ENCODE results near the gene HAUS1. TPM values are rescaled to one million over a fixed set of nuclear protein-coding genes. Genes with fewer than 3 reads are reported as not detected.

HAUS1 gene
- total and polyA plus RNA-seq, 2 experiments from 2014 or later, result 163 to 216 TPM

DNA sequence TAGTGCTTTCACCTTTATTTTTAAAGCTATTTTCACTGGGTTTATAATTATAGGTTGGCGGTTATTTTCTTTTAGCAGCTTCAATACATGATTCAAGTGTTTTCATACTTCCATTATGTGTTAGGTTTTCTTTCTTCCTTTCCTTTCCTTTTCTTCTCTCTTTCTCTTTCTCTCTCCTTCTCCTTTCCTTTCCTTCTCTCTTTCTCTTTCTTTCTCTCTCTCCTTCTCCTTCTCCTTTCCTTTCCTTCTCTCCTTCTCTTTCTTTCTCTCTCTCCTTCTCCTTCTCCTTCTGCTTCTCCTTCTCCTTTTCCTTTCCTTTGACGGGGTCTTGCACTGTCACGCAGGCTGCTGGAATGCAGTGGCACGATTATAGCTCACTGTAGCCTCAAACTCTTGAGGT lies 36.0 kb downstream of the HAUS1 start:
- Histone ChIP-seq H3K79me2 (replicated peaks; ENCODE audit: insufficient read depth) (no peaks in the 10 kb centered on the region), H3K27me3 (ENCODE audit: insufficient read depth) (no peaks in the 10 kb centered on the region), H2AFZ (no peak overlapping the region), H4K20me1 (replicated peaks; ENCODE audit: insufficient read depth) (no peaks in the 10 kb centered on the region), H3F3A (replicated peaks; ENCODE audit: low read depth) (no peaks in the 10 kb centered on the region), H3K4me1 (ENCODE audit: insufficient read depth) (peaks cover 8% of the 10 kb centered on the region; the same call in 1 of the 2 replicates), H3K4me3 (no peak overlapping the region), H3K4me2 (no peak overlapping the region), H3K27ac (ENCODE audit: low read depth) (no peak overlapping the region), H3K36me3 (ENCODE audit: insufficient read depth) (no peaks in the 10 kb centered on the region), H3K9me2 (ENCODE audit: insufficient read depth) (no peaks in the 10 kb centered on the region)
- ATAC-seq (no peak), DNase-seq (ENCODE audit: low spot score) (no peak)
- H3K9me3 Mint-ChIP-seq, result no peaks in the 10 kb centered on the region; the same call in 2 of the 3 replicates
- no peaks in the 10 kb centered on the region for H3K36me3 Mint-ChIP-seq (ENCODE audit: low read depth)
- H3K27me3 Mint-ChIP-seq (ENCODE audit: insufficient read depth, low read depth, poor library complexity), result no peaks in the 10 kb centered on the region
- no peak overlapping the region for H3K27ac Mint-ChIP-seq
- TF ChIP-seq JUNB (IDR thresholded peaks at IDR 0.05; ENCODE audit: unreplicated experiment) (no peak), POLR2AphosphoS5 (IDR thresholded peaks at IDR 0.05; ENCODE audit: low read depth) (no peak), NANOG (IDR thresholded peaks at IDR 0.05; ENCODE audit: borderline replicate concordance) (no peak), EZH2 (IDR thresholded peaks at IDR 0.05; ENCODE audit: low read depth, unreplicated experiment) (no peak), STAT1 (IDR thresholded peaks at IDR 0.05; ENCODE audit: unreplicated experiment) (no peak), ZNF114 (CRISPR knock-in tag; IDR thresholded peaks at IDR 0.05) (no peak)
- TF ChIP-seq, protein P1, sequence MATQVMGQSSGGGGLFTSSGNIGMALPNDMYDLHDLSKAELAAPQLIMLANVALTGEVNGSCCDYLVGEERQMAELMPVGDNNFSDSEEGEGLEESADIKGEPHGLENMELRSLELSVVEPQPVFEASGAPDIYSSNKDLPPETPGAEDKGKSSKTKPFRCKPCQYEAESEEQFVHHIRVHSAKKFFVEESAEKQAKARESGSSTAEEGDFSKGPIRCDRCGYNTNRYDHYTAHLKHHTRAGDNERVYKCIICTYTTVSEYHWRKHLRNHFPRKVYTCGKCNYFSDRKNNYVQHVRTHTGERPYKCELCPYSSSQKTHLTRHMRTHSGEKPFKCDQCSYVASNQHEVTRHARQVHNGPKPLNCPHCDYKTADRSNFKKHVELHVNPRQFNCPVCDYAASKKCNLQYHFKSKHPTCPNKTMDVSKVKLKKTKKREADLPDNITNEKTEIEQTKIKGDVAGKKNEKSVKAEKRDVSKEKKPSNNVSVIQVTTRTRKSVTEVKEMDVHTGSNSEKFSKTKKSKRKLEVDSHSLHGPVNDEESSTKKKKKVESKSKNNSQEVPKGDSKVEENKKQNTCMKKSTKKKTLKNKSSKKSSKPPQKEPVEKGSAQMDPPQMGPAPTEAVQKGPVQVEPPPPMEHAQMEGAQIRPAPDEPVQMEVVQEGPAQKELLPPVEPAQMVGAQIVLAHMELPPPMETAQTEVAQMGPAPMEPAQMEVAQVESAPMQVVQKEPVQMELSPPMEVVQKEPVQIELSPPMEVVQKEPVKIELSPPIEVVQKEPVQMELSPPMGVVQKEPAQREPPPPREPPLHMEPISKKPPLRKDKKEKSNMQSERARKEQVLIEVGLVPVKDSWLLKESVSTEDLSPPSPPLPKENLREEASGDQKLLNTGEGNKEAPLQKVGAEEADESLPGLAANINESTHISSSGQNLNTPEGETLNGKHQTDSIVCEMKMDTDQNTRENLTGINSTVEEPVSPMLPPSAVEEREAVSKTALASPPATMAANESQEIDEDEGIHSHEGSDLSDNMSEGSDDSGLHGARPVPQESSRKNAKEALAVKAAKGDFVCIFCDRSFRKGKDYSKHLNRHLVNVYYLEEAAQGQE (IDR thresholded peaks at IDR 0.05; ENCODE audit: unreplicated experiment), result no peak
- TF ChIP-seq, protein P2, sequence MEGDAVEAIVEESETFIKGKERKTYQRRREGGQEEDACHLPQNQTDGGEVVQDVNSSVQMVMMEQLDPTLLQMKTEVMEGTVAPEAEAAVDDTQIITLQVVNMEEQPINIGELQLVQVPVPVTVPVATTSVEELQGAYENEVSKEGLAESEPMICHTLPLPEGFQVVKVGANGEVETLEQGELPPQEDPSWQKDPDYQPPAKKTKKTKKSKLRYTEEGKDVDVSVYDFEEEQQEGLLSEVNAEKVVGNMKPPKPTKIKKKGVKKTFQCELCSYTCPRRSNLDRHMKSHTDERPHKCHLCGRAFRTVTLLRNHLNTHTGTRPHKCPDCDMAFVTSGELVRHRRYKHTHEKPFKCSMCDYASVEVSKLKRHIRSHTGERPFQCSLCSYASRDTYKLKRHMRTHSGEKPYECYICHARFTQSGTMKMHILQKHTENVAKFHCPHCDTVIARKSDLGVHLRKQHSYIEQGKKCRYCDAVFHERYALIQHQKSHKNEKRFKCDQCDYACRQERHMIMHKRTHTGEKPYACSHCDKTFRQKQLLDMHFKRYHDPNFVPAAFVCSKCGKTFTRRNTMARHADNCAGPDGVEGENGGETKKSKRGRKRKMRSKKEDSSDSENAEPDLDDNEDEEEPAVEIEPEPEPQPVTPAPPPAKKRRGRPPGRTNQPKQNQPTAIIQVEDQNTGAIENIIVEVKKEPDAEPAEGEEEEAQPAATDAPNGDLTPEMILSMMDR (conservative IDR thresholded peaks at IDR 0.05; ENCODE audit: low read depth in 2 of 2), result no peak
- TF ChIP-seq, protein P3, sequence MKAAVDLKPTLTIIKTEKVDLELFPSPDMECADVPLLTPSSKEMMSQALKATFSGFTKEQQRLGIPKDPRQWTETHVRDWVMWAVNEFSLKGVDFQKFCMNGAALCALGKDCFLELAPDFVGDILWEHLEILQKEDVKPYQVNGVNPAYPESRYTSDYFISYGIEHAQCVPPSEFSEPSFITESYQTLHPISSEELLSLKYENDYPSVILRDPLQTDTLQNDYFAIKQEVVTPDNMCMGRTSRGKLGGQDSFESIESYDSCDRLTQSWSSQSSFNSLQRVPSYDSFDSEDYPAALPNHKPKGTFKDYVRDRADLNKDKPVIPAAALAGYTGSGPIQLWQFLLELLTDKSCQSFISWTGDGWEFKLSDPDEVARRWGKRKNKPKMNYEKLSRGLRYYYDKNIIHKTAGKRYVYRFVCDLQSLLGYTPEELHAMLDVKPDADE (IDR thresholded peaks at IDR 0.05), result no peak
- TF ChIP-seq, protein P4, sequence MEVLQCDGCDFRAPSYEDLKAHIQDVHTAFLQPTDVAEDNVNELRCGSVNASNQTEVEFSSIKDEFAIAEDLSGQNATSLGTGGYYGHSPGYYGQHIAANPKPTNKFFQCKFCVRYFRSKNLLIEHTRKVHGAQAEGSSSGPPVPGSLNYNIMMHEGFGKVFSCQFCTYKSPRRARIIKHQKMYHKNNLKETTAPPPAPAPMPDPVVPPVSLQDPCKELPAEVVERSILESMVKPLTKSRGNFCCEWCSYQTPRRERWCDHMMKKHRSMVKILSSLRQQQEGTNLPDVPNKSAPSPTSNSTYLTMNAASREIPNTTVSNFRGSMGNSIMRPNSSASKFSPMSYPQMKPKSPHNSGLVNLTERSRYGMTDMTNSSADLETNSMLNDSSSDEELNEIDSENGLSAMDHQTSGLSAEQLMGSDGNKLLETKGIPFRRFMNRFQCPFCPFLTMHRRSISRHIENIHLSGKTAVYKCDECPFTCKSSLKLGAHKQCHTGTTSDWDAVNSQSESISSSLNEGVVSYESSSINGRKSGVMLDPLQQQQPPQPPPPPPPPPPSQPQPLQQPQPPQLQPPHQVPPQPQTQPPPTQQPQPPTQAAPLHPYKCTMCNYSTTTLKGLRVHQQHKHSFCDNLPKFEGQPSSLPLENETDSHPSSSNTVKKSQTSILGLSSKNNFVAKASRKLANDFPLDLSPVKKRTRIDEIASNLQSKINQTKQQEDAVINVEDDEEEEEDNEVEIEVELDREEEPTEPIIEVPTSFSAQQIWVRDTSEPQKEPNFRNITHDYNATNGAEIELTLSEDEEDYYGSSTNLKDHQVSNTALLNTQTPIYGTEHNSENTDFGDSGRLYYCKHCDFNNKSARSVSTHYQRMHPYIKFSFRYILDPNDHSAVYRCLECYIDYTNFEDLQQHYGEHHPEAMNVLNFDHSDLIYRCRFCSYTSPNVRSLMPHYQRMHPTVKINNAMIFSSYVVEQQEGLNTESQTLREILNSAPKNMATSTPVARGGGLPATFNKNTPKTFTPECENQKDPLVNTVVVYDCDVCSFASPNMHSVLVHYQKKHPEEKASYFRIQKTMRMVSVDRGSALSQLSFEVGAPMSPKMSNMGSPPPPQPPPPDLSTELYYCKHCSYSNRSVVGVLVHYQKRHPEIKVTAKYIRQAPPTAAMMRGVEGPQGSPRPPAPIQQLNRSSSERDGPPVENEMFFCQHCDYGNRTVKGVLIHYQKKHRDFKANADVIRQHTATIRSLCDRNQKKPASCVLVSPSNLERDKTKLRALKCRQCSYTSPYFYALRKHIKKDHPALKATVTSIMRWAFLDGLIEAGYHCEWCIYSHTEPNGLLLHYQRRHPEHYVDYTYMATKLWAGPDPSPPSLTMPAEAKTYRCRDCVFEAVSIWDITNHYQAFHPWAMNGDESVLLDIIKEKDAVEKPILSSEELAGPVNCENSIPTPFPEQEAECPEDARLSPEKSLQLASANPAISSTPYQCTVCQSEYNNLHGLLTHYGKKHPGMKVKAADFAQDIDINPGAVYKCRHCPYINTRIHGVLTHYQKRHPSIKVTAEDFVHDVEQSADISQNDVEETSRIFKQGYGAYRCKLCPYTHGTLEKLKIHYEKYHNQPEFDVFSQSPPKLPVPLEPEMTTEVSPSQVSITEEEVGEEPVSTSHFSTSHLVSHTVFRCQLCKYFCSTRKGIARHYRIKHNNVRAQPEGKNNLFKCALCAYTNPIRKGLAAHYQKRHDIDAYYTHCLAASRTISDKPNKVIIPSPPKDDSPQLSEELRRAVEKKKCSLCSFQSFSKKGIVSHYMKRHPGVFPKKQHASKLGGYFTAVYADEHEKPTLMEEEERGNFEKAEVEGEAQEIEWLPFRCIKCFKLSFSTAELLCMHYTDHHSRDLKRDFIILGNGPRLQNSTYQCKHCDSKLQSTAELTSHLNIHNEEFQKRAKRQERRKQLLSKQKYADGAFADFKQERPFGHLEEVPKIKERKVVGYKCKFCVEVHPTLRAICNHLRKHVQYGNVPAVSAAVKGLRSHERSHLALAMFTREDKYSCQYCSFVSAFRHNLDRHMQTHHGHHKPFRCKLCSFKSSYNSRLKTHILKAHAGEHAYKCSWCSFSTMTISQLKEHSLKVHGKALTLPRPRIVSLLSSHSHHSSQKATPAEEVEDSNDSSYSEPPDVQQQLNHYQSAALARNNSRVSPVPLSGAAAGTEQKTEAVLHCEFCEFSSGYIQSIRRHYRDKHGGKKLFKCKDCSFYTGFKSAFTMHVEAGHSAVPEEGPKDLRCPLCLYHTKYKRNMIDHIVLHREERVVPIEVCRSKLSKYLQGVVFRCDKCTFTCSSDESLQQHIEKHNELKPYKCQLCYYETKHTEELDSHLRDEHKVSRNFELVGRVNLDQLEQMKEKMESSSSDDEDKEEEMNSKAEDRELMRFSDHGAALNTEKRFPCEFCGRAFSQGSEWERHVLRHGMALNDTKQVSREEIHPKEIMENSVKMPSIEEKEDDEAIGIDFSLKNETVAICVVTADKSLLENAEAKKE (CRISPR knock-in tag; IDR thresholded peaks at IDR 0.05), result no peak
- H3K4me1 Mint-ChIP-seq, result peaks cover 20% of the 10 kb centered on the region
- H3K4me3 Mint-ChIP-seq, result no peak overlapping the region

All from GM23338 (cell line).